AG09309 (cell line): ENCODE measurements around the gene EIF3L.
A peak's percentile ranks its signal among the peaks of the same experiment; 100 is the strongest.

Experiments
- DNase-seq: peaks from one replicate; pipeline ENCODE4 v3.0.0-alpha.2; 2010; ENCODE audit warnings: low read depth
- H3K4me3 ChIP-seq: 2 replicates; pipeline ENCODE4 v1.5.1; 2011; ENCODE audit warnings: mild to moderate bottlenecking, low read depth, low read length, moderate library complexity; ENCODE audit not compliant: control insufficient read depth
- TF ChIP-seq, protein P1 (sequence below): IDR thresholded peaks from 2 replicates; pipeline ENCODE4 v1.5.1; 2011; ENCODE audit warnings: mild to moderate bottlenecking, low read depth, low read length, inconsistent platforms; ENCODE audit not compliant: insufficient read depth, control insufficient read depth; ENCODE audit errors: missing control alignments

The EIF3L gene

DNA sequence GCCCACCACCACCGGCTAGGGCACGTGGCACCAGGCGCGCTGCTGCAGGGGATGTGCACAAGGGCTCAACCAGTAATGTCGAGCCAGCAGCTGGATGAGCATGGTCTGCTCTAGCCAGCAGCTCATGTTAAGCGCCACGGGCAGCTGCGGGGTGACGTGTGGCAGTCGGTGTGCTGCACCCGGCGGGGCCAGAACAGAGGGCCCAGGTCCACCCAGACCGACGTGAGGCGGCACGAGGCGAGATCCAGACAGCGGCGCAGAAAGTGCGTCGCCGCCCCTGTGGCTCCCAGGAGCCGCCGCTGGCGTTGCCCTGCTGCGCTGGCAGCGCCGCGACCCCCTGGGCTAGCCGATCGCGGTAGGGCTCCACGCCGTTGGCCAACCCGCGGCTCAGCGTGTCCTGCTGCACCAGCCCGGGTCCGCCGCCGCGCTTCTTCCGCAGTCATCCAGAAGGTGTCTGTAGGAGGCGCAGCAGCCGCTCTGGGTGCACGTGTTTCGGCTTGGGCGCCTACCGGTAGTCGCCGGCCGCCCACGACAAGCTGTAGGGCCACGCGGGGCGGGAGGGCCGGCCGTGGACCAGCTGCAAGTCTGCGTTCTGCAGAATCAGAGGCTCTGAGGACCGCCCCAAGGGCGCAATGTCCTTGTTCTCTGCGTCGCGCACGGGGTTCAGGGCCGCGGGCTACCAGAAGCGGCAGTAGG, 30.7 kb upstream of the EIF3L start:
- no peak for DNase-seq

GRCh38 chr22:37819105-37819433, 30.1 kb upstream of the EIF3L start:
- H3K4me3 ChIP-seq: peak overlapping the region; percentile 7
- TF ChIP-seq, protein P1, sequence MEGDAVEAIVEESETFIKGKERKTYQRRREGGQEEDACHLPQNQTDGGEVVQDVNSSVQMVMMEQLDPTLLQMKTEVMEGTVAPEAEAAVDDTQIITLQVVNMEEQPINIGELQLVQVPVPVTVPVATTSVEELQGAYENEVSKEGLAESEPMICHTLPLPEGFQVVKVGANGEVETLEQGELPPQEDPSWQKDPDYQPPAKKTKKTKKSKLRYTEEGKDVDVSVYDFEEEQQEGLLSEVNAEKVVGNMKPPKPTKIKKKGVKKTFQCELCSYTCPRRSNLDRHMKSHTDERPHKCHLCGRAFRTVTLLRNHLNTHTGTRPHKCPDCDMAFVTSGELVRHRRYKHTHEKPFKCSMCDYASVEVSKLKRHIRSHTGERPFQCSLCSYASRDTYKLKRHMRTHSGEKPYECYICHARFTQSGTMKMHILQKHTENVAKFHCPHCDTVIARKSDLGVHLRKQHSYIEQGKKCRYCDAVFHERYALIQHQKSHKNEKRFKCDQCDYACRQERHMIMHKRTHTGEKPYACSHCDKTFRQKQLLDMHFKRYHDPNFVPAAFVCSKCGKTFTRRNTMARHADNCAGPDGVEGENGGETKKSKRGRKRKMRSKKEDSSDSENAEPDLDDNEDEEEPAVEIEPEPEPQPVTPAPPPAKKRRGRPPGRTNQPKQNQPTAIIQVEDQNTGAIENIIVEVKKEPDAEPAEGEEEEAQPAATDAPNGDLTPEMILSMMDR: no peak
- no peak for DNase-seq

More for the DNA sequence above, 30.7 kb upstream of the EIF3L start:
- peak overlapping the region; percentile 43 for H3K4me3 ChIP-seq
- TF ChIP-seq, protein P1: peak; percentile 51

DNA sequence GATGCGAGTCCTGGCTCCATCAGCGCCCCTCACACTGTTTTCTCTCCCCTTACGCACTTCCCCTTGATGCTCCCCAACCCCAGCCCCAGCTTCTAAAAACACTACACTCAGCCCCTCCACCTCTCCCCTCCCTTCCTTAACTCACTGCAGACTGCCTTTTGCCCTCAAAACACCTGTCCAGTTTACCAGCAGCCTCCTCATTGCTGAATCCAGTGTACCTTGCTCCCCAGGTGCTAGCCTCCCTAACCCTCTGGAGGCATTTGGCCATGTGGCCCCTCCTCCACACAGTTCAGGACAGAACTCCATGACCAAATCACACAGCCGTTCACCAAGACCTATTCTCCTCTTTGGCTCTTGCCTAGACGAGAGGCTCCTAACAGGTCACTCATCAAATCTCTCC, 28.9 kb upstream of the EIF3L start:
- no peak for DNase-seq
- no peak overlapping the region for H3K4me3 ChIP-seq
- TF ChIP-seq, protein P1: no peak

- no peak for DNase-seq
- H3K4me3 ChIP-seq: no peak overlapping the region
- TF ChIP-seq, protein P1: no peak
Observed at GRCh38 chr22:37822079-37822833, 27.0 kb upstream of the EIF3L start.

GRCh38 chr22:37823134-37823985, 25.9 kb upstream of the EIF3L start, which contains the start of gene GALR3:
GALR3 (plus strand) TSS chr22:37823382; CDS start chr22:37823407, 25 bp downstream.
- TF ChIP-seq, protein P1: no peak
- no peak within 1 kb of the TSS for H3K4me3 ChIP-seq
- DNase-seq: no peak
